Choroid plexus epithelial cell (primary cell): ENCODE measurements around the gene KCNK7.

Experiments used
- DNase-seq: peaks from one replicate; pipeline ENCODE4 v3.0.0-alpha.2; 2010; ENCODE audit warnings: low read depth
- H3K4me3 ChIP-seq: 2 replicates; pipeline ENCODE4 v1.5.1; 2011; ENCODE audit warnings: low read depth, mild to moderate bottlenecking, control low read depth, low read length, moderate library complexity
- TF ChIP-seq, protein P1 (sequence below): conservative IDR thresholded peaks from 2 replicates; pipeline ENCODE4 v1.5.1; 2011; ENCODE audit warnings: low read depth, mild to moderate bottlenecking, control low read depth, inconsistent platforms, low read length, moderate library complexity

KCNK7 gene

DNA sequence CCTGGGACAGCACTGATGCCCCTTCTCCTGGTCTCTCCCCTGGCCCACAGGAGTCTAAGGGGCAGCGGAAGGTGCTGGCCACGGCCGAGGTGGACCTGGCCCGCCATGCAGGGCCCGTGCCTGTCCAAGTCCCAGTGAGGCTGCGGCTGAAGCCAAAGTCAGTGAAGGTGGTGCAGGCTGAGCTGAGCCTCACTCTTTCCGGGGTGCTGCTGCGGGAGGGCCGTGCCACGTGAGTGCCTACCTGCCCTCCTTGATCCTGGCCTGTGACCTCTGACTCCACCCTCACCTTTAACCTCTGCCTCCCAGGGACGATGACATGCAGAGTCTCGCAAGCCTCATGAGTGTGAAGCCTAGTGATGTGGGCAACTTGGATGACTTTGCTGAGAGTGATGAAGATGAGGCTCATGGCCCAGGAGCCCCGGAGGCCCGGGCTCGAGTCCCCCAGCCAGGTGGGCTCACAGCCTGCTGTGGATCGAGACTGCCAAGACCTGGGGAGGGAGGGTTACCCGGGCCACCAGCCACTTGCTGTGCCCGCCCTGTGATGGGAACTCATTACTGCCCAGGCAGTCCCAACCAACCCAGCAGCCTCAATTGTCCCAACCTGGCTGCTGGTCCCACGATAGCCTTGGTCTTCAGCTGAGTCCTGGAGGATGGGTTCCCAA, 15.4 kb downstream of the KCNK7 start:
- TF ChIP-seq, protein P1, sequence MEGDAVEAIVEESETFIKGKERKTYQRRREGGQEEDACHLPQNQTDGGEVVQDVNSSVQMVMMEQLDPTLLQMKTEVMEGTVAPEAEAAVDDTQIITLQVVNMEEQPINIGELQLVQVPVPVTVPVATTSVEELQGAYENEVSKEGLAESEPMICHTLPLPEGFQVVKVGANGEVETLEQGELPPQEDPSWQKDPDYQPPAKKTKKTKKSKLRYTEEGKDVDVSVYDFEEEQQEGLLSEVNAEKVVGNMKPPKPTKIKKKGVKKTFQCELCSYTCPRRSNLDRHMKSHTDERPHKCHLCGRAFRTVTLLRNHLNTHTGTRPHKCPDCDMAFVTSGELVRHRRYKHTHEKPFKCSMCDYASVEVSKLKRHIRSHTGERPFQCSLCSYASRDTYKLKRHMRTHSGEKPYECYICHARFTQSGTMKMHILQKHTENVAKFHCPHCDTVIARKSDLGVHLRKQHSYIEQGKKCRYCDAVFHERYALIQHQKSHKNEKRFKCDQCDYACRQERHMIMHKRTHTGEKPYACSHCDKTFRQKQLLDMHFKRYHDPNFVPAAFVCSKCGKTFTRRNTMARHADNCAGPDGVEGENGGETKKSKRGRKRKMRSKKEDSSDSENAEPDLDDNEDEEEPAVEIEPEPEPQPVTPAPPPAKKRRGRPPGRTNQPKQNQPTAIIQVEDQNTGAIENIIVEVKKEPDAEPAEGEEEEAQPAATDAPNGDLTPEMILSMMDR: no peak
- DNase-seq: no peak
- no peak overlapping the region for H3K4me3 ChIP-seq

DNA sequence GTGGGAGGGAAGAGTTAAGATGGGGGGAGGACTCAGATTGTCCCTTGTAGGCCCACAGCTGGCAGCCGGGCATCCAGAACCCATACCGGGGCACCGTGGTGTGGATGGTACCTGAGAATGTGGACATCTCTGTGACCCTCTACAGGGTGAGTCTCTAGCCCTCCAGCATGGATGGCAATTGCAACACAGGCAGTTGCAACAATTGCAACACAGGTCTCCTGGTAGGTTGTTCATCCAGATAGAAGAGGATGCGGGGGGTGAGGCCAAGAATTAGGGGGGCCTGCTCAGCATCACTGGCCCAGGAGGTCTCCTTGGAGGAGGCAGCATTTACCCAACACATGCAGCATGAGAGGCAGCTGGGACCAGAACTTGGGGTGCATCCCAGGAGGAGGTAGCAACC, 16.3 kb downstream of the KCNK7 start:
- no peak for DNase-seq
- TF ChIP-seq, protein P1: no peak
- no peak overlapping the region for H3K4me3 ChIP-seq

DNA sequence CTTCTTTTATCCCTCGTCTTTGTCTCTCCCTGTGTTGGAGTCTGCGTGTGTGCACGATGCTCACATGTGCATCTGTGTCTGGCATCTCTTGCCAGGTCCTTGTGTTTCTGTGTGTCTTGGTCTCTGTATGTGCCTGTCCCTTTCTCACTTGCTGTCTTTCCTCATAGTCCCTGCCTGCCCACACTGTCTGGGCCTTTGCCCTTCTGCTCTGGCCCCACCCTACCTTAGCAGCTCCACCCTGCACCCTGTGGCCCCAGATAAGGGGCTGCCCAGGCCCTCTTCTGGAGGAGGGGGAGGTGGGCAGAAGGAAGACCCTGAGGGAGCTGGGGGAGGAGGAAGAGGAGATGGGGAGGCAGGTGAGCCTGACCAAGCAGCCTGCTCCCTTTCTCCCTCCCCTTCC, 16.9 kb downstream of the KCNK7 start:
- H3K4me3 ChIP-seq: no peak overlapping the region
- TF ChIP-seq, protein P1: no peak
- DNase-seq: no peak

DNA sequence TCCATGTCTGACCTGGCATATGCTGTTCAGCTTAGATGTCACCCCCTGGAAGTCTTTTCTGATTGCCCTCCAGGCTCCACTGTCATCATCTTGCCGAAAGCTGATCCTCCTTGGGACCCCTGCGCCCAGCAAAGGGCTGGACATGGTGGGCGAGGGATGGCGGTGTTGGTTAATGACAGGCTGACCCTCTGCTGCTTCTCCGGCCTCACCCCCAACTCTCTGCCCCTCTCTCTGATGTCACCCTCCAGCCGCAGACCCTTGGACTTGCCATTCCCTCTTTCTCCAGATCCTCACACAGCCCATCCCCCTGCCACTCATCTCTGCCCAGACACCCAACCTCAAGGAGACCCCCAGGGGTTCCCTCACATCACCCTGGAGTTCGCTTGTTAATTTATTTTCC, 17.5 kb downstream of the KCNK7 start:
- TF ChIP-seq, protein P1: no peak

DNA sequence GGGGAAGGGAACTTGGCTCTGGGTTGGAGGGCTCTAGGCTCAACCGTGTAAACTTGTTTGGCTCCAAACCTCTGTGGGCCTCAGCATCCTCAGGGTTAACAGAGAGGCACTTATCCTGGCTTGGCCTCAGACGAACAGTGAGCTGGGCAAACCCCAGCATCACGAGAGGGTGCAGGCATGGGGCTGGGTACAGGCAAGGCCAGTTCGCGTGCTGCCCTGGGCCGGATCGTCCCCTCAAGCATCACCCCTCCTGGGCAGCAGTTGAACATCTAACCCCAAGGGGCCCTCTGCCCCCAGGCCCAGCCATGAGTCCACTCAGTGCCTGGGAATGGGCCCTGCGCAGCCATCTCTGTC, 17.9 kb downstream of the KCNK7 start:
- DNase-seq: no peak
- H3K4me3 ChIP-seq: no peak overlapping the region
- TF ChIP-seq, protein P1: no peak

More for the DNA sequence above, 17.5 kb downstream of the KCNK7 start:
- no peak for DNase-seq
- H3K4me3 ChIP-seq: no peak overlapping the region

DNA sequence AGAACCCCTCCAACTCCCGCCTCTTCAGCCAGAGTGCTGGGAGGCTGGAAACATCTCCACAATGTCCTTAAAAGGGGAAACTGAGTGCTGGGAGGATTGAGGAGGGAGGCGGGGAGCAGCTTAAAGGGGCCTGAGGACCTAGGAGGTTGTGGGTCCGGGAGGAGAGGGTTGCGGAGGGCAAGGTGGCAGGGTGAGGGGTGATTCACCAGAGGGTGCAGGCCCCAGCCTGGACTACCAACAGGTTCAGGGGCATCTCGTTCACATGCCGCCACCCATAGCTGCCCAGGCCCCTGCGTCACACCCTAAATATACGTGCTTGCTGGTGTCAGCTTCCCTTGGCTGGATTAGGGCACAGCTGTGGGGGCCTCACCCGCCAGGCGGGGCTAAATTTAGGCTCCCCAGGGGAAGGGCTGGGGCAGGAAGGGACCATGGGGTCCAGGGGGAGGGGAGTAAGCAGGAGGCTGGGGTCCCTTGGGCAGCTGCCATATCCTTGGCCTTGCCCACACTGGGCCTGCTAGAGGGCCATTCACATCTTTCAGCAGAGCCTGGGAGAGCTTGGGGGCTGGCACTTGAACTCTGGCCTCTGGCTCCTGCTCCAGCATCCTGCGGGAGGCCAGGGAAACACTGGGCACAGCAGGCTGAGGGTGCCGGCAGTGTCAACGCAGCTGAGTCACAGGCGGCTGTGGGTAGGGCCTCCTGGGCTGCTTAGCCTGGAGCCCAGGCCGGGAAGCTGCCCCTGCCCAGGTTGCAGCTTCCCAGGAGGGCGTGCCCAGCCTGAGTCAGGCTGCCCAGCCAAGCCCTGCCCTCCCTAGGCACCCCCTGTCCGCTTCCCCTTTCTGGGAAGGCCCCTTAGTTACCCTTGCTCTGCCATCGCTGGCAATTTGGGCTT, 18.5 kb downstream of the KCNK7 start:
- DNase-seq: no peak
- TF ChIP-seq, protein P1: no peak
- peak overlapping the region; percentile 60 for H3K4me3 ChIP-seq
